Fibroblast of lung (primary cell): ENCODE data around the gene C20orf204.

Experiments used
- CTCF ChIP-seq, 2 donors: IDR thresholded peaks in 1 of 2; conservative IDR thresholded peaks in 1 of 2; 1 replicate in 1 of 2; 2 replicates in 1 of 2; pipeline ENCODE4 v1.5.1; 2011 to 2012; ENCODE audit warnings: low read length in 2 of 2, control low read depth in 1 of 2, inconsistent platforms in 1 of 2, low read depth in 1 of 2, mild to moderate bottlenecking in 1 of 2
- EZH2 ChIP-seq: IDR thresholded peaks from 2 replicates; pipeline ENCODE4 v1.5.1; 2012; ENCODE audit warnings: low read length, control low read depth, mild to moderate bottlenecking; ENCODE audit errors: missing control alignments

GRCh38 chr20:64021124-64021975 is 14.6 kb upstream of the C20orf204 start:
- TF ChIP-seq CTCF (conservative IDR thresholded peaks at IDR 0.05 in 1 of 2, IDR thresholded peaks at IDR 0.05 in 1 of 2; ENCODE audit: low read depth in 1 of 2, low read length in 2 of 2) (no peak), EZH2 (no peak)
